Urinary bladder (tissue), 4 donors: Measurements from ENCODE around the gene UBE2E1. TPM values are rescaled to one million over a fixed set of nuclear protein-coding genes. Genes with fewer than 3 reads are reported as not detected.
A peak's percentile ranks its signal among the peaks of the same experiment; 100 is the strongest.
"Not testable (repeated sequence)": the region's sequence is repeated elsewhere in the genome, so short reads cannot be mapped to it uniquely, and the experiment has no call there.

Experiments used
- DNase-seq: peaks from one replicate; pipeline ENCODE4 v3.0.0-alpha.2; 2015; ENCODE audit errors: extremely low spot score
- H3K27ac ChIP-seq: one replicate; pipeline ENCODE4 v1.5.1; 2013; ENCODE audit warnings: low read depth, mild to moderate bottlenecking, moderate library complexity
- H3K36me3 ChIP-seq: one replicate; pipeline ENCODE4 v1.6.1; 2013; ENCODE audit warnings: mild to moderate bottlenecking, moderate library complexity; ENCODE audit not compliant: insufficient read depth
- H3K4me1 ChIP-seq: one replicate; pipeline ENCODE4 v1.6.1; 2013; ENCODE audit warnings: mild to moderate bottlenecking, moderate library complexity; ENCODE audit not compliant: insufficient read depth
- H3K4me3 ChIP-seq: one replicate; pipeline ENCODE4 v1.5.1; 2013; ENCODE audit warnings: low read depth, low read length
- WGBS: extraction: QIAGEN DNeasy Blood & Tissue Kit; methylation state at CpG from one replicate; pipeline ENCODE4 v1.1.7; 2013; 5-methylcytosine and 5-hydroxymethylcytosine counted together
- polyA plus RNA-seq: library from polyadenylated mRNA; stranded (reverse); fragments of 200-250 nt; gene quantifications from one replicate; pipeline ENCODE4 v1.2.3, GENCODE V29; 2013
- total RNA-seq: library from RNA; depleted of rRNA; stranded (reverse); fragments of >200 nt; gene quantifications from one replicate; pipeline ENCODE4 v1.2.3, GENCODE V29; 2014
- donor health status: healthy with polysubstance abuse.
- donor health status: healthy.

UBE2E1 gene
- total and polyA plus RNA-seq, 2 donors = 81.8 to 122 TPM

DNA sequence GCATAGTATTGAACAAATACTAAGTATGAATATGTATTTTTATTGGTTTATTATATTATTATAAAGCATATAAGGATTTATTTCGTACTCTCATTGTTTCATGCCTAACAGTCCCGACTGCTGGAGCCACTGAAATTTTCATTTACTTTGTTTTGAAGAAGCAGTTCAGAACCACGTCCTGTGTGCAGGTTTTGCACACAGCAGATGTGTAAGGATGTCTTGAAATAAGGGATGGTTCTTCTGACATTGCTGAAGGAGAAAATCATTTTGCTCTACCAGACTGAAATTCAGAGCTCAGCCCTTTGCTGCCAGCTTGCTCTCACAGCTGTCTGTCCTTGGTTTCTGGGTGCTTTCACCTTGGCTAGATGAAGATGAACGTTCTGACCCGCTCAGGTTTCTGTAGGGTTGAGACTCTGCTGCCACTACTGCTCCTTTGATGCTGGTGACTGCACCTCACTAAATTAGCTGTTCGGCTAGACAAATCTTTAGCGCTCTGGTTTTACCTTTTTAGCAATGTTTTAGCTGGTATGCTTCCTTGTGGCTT lies 54.2 kb downstream of the UBE2E1 start:
- no peaks in the 10 kb centered on the region for H3K36me3 ChIP-seq
- WGBS = 95% methylated on average over 7 of the region's 7 CpGs
- H3K4me1 ChIP-seq = no peaks in the 10 kb centered on the region
- no peak overlapping the region for H3K27ac ChIP-seq
- no peak overlapping the region for H3K4me3 ChIP-seq
- DNase-seq = no peak

DNA sequence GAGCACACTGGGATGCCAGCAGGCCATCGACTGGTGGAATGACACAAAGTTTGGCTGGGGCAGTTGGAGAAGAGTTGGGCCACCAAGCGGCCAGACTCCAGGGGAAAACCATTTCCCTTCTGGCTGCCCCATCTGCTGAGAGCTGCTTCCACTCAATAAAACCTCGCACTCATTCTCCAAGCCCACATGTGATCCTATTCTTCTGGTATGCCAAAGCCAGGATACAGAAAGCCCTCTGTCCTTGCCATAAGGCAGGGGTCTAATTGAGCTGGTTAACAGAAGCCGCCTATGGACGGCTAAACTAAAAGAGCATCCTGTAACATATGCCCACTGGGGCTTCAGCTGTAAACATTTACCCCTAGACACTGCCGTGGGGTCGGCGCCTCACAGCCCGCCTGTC lies 55.9 kb downstream of the UBE2E1 start:
- Histone ChIP-seq H3K4me3 (no peak overlapping the region), H3K4me1 (no peaks in the 10 kb centered on the region), H3K27ac (no peak overlapping the region), H3K36me3 (no peaks in the 10 kb centered on the region)
- WGBS = 97% methylated on average over 9 of the region's 9 CpGs
- no peak for DNase-seq

DNA sequence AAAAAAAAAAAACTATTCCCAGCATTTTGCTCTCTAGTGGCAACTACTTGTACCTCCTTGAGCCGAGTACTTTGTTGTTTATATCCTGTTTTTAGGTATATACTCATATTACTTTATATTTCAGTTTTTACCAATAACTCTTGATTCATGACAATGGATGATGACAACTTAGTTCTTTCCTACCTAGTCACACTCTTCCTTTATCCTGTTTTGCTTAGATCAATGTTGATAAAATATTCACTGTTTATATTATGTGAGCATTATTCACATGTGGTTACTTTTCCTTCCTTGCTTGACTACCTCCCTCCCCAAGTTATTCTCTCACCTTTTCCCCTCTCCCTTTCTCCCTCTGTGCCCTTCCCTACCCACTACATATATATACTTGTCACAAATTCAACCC lies 57.3 kb downstream of the UBE2E1 start:
- no peak for DNase-seq
- H3K4me3 ChIP-seq = no peak overlapping the region
- H3K4me1 ChIP-seq = no peaks in the 10 kb centered on the region
- no peaks in the 10 kb centered on the region for H3K36me3 ChIP-seq
- 82% methylated on average over 1 of the region's 1 CpG for WGBS
- no peak overlapping the region for H3K27ac ChIP-seq

DNA sequence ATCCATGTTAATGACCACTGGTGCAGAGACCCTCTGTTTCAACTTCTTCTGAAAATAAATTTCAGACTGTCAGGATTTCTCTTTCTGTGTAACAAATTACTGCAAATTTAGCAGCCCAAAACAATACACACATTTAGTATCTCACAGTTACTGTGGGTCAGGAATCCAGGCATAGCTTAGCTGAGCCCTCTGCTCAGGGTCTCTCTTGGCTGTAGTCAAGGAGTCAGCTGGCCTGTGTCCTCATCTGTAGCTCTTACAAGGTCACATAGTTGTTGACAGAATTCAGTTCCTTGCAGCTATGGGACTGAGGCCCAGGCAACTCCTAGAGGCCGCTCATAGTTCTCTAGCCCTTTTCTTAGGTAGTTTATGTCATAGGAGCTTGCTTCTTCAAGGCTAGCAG lies 59.2 kb downstream of the UBE2E1 start:
- DNase-seq = no peak
- H3K27ac ChIP-seq = no peak overlapping the region
- H3K4me1 ChIP-seq = no peaks in the 10 kb centered on the region
- H3K36me3 ChIP-seq = no peaks in the 10 kb centered on the region
- WGBS = 81% methylated on average over 1 of the region's 1 CpG
- H3K4me3 ChIP-seq = no peak overlapping the region

DNA sequence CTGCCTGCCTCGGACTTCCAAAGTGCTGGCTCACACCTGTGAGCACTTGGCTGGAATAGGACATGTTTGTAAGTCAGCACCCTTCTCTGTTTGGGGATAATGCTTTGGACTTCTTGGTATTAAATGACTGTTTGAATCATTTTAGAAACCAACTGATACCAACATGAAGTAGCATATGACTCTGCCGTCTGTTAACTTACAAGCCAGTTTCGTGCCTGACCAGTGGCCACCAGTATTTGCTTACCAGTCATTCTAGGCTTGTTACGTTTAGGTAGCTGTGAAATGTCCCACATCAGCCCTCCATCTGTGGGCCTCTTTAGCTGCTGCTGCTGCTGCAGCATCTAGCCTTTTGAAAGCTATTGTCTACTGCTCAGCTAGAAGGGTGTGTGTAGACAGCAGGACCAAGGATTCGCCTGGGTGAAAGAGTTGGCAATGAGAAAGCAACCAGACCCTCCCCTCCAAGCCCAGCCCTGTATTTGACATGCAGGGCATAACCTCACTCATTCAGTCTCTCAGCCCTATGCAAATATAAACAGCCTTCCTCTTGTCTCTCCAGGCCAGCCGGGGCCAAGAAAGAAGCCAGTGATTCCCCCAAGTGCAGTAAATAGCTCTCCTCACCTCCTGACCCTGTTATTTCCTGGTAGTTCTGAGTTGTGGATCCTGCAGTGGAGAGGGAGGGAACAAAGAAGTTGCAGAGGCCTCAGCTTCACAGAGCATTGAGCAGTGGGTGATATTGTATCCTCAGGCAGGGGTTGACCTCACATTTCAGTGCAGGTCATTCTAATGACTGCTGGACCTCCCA lies 60.0 kb downstream of the UBE2E1 start:
- Histone ChIP-seq H3K4me3 (no peak overlapping the region), H3K4me1 (no peaks in the 10 kb centered on the region), H3K36me3 (no peaks in the 10 kb centered on the region), H3K27ac (no peak overlapping the region)
- peak; percentile 33 for DNase-seq
- 56% methylated on average over 6 of the region's 6 CpGs for WGBS

DNA sequence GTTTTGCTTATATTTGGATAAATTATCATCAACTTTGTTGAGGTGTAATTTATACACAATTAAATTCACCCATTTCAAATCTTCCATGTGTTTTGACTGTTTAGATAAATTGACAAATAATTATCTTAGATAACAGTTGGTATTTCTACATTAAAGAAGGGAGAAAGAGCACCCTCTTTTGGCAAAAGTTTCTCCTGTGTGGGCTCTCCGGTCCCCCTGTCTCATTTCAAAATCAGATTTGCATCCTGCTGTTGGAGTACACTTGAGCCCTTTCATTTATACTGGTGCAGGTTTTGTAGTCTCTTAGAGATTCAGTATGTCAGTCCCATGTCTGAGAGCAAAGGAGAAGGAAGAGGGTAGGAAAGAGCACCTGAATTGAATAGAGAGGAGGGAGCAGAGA lies 61.6 kb downstream of the UBE2E1 start:
- Histone ChIP-seq H3K36me3 (no peaks in the 10 kb centered on the region), H3K27ac (no peak overlapping the region), H3K4me3 (no peak overlapping the region), H3K4me1 (no peaks in the 10 kb centered on the region)
- no peak for DNase-seq
- WGBS = 85% methylated on average over 1 of the region's 1 CpG

DNA sequence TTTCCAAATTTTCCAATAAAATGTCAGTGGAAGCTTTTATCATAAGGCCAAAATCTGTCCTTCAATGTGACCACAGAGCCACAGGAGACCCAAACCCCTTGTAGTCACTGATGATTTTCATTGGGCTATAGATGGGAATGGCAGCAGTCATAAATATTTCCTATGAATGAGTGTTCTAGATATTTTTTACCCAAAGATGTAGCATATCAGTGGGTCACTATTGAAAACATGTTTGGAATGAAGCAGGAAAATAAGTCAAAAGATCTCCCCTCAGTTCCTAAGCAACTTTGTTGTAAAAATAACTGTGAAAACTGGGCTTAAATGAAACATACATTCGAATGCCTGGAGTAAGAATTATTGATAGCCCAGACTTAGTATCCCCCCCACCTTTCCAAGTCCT lies 62.1 kb downstream of the UBE2E1 start:
- Histone ChIP-seq H3K4me1 (no peaks in the 10 kb centered on the region), H3K27ac (no peak overlapping the region)
- WGBS = 83% methylated on average over 1 of the region's 1 CpG

DNA sequence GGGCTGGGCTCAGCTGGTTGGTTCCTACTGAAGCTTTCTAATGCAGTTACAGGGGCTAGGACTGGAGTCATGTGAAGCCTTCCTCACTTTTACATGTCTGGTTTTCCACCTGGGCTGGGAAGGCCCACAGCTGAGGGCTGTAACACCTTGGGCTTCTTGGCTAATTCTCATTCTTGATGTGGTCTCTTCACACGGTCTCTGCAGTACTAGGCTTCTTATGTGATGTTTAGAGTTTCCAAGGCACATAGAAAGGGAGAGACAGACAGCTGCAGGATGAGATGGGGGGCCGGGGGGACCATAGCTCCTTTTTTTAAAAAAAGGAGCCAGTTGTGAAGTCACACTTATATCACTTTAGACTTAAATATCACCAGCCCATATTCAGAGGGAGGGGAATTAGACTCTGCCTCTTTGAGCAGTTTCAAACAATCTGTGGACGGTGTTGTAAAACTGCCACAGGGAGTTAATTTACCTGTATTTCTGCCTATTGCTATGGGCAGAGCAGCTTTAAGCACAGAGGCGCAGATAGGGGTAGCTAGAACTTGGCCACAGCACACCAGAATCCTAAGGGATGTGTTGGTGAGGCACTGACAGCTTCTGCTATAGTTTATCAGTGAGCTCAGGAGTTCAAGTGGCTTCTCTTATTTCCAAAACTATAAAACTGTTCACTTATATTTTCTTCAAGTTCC lies 64.4 kb downstream of the UBE2E1 start:
- no peak overlapping the region for H3K4me3 ChIP-seq
- H3K27ac ChIP-seq = no peak overlapping the region
- WGBS = 79% methylated on average over 4 of the region's 4 CpGs
- H3K4me1 ChIP-seq = no peaks in the 10 kb centered on the region
- no peaks in the 10 kb centered on the region for H3K36me3 ChIP-seq
- DNase-seq = no peak

More for the DNA sequence above, 62.1 kb downstream of the UBE2E1 start:
- Histone ChIP-seq H3K36me3 (no peaks in the 10 kb centered on the region), H3K4me3 (no peak overlapping the region)
- no peak for DNase-seq

DNA sequence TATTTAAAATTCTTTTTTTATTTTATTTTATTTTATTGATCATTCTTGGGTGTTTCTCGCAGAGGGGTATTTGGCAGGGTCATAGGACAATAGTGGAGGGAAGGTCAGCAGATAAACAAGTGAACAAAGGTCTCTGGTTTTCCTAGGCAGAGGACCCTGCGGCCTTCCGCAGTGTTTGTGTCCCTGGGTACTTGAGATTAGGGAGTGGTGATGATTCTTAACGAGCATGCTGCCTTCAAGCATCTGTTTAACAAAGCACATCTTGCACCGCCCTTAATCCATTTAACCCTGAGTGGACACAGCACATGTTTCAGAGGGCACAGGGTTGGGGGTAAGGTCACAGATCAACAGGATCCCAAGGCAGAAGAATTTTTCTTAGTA lies 64.9 kb downstream of the UBE2E1 start:
- not testable (repeated sequence) for H3K4me1 ChIP-seq, DNase-seq, H3K27ac ChIP-seq, H3K4me3 ChIP-seq, H3K36me3 ChIP-seq
- WGBS = 84% methylated on average over 1 of the region's 5 CpGs

DNA sequence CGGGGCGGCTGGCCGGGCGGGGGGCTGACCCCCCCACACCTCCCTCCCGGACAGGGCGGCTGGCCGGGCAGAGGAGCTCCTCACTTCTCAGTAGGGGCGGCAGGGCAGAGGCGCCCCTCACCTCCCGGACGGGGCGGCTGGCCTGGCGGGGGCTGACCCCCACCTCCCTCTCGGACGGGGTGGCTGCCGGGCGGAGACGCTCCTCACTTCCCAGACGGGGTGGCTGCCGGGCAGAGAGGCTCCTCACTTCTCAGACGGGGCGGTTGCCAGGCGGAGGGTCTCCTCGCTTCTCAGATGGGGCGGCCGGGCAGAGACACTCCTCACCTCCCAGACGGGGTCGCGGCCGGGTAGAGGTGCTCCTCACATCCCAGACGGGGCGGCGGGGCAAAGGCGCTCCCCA lies 65.6 kb downstream of the UBE2E1 start:
- not testable (repeated sequence) for H3K36me3 ChIP-seq, DNase-seq, H3K27ac ChIP-seq, H3K4me3 ChIP-seq, H3K4me1 ChIP-seq
- 96% methylated on average over 34 of the region's 34 CpGs for WGBS

DNA sequence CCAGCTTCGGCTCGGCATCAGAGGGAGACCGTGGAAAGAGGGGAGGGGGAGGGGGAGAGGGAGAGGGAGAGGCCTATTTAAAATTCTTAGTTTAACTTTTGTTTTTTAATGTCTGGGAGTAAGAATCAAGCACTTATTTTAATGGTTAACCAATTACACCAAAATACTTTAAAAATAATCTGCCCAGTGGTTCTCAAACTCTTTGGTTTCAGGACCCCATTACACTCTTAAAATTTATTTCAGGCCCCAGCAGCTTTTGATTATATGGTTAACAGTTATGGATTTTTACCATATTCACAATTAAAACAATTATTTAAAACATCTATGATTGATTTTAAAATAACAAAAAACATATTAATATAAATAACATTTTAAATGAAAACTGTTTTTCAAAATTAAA lies 66.6 kb downstream of the UBE2E1 start:
- WGBS = 100% methylated on average over 3 of the region's 3 CpGs
- no peak overlapping the region for H3K27ac ChIP-seq
- no peak overlapping the region for H3K4me3 ChIP-seq
- no peaks in the 10 kb centered on the region for H3K36me3 ChIP-seq
- no peak for DNase-seq
- H3K4me1 ChIP-seq = no peaks in the 10 kb centered on the region

DNA sequence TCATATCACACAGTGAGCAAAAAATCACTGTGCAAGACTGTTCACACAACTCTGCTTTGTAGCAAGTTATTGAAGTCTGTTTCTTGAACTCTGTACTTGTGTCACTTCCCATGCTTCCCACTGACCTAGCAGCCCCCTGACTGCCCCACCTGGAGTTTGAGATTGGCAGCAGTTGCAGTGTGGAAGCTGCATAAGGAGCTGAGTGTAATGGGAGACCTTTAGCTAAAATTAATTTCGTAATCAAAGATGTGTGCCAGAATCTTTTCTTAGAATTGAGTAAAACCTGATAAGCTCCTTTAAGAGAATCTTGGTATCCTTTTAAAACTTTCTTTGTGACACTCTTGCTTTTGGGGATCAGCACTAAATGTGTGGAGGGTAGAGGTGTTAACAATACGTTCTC lies 68.2 kb downstream of the UBE2E1 start:
- Histone ChIP-seq H3K27ac (no peak overlapping the region), H3K4me1 (no peaks in the 10 kb centered on the region), H3K36me3 (no peaks in the 10 kb centered on the region), H3K4me3 (no peak overlapping the region)
- 70% methylated on average over 2 of the region's 2 CpGs for WGBS
- DNase-seq = no peak

DNA sequence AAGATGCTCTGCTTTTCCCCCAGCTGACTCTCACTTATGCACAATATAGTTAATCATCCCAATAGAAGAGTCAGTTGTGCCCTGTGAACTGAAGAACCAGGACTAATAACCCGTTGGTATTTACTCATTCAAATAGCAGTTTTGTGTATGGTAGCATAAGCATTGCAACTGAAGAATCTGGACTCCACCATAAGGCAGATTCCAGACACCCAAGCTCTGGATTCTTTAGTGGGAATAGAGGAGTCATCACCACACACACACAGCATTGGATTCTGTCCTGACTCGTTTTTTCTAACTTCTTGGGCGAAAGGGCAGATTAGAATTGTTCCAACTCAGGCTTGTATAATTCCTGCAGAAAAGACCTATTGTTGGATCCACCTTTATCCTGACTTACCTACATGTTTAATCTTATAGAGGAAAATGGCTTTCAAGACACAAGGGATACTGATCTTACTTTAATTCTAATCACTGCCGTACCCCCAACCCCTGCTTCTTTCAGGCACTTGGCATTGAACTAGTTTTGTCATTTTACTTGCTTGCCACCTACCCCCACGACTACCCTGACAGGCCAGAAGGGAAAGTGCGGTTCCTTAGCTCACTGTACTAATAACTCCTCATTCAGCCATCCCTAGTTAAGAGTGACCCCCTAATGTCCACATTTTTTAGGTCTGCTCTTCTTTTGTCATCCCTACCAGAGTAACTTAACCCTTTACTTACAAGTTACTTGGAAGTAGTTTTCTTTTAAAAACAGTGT lies 68.8 kb downstream of the UBE2E1 start:
- WGBS = 69% methylated on average over 6 of the region's 6 CpGs
- H3K4me3 ChIP-seq = no peak overlapping the region
- H3K4me1 ChIP-seq = no peaks in the 10 kb centered on the region
- no peaks in the 10 kb centered on the region for H3K36me3 ChIP-seq
- no peak for DNase-seq
- H3K27ac ChIP-seq = no peak overlapping the region
